ENCODE data around the gene INPP5B.
A peak's percentile ranks its signal among the peaks of the same experiment; 100 is the strongest.
"Not testable (repeated sequence)": the region's sequence is repeated elsewhere in the genome, so short reads cannot be mapped to it uniquely, and the experiment has no call there.

GRCh38 chr1:37975083-37975482 is 28.2 kb upstream of the INPP5B start:
- TF ChIP-seq MXI1 (IDR thresholded peaks at IDR 0.05; ENCODE audit: low read depth, low read length); MTF1 (CRISPR knock-in tag; IDR thresholded peaks at IDR 0.05; ENCODE audit: borderline replicate concordance): not testable (repeated sequence)
- peak; percentile 52 to 75 (median 70) for TF ChIP-seq CTCF (IDR thresholded peaks at IDR 0.05 in 2 of 3, conservative IDR thresholded peaks at IDR 0.05 in 1 of 3; ENCODE audit: insufficient read depth in 2 of 3, low read depth in 1 of 3, low read length in 3 of 3)

Data from K562 (cell line).